IMR-90 (cell line): ENCODE measurements around the gene CCND1. TPM values are rescaled to one million over a fixed set of nuclear protein-coding genes. Genes with fewer than 3 reads are reported as not detected.

Experiments used
- ATAC-seq: fragments of 200-7000 bp; cut with Tn5 transposase; 2 replicates; pipeline ENCODE4 v1.9.1; 2020; ENCODE audit warnings: low read depth, mild to moderate bottlenecking, moderate library complexity
- BruUV-seq: library from RNA; stranded (reverse); fragments of 400-500 nt; replicated peaks from 2 replicates; lab custom pipeline; 2021; lab: Mats Ljungman, UMichigan
- CTCF ChIA-PET: fragments of 300-600 bp; formaldehyde crosslinking; extraction: SDS; loops from one replicate; lab custom pipeline; 2021; ENCODE audit warnings: antibody characterized with exemption; lab: Yijun Ruan, JAX
- POLR2A ChIA-PET: fragments of 300-600 bp; sonication (Branson Sonifier 250); formaldehyde crosslinking; loops from one replicate; lab custom pipeline; 2022; ENCODE audit warnings: antibody characterized with exemption; ENCODE audit not compliant: unreplicated experiment; lab: Charles Lee
- DNase-seq: peaks from one replicate; pipeline ENCODE4 v3.0.0; 2013
- H2AFZ ChIP-seq: replicated peaks from 2 replicates; pipeline ENCODE3; 2013; ENCODE audit warnings: low read length, mild to moderate bottlenecking; ENCODE audit not compliant: poor library complexity
- H2AK5ac ChIP-seq: 2 replicates; pipeline ENCODE4 v1.6.1; 2013; ENCODE audit warnings: low read depth, low read length, inconsistent platforms
- H2AK9ac ChIP-seq: replicated peaks from 2 replicates; pipeline ENCODE3; 2013; ENCODE audit warnings: mild to moderate bottlenecking, low read depth, low read length, moderate library complexity; ENCODE audit not compliant: poor library complexity
- H2BK120ac ChIP-seq: 2 replicates; pipeline ENCODE4 v1.6.1; 2013; ENCODE audit warnings: low read depth, low read length, inconsistent platforms
- H2BK15ac ChIP-seq: 3 replicates; pipeline ENCODE4 v1.6.1; 2013; ENCODE audit warnings: low read depth, low read length, inconsistent platforms
- H2BK20ac ChIP-seq: 2 replicates; pipeline ENCODE4 v1.6.1; 2013; ENCODE audit warnings: low read depth, mild to moderate bottlenecking, inconsistent platforms, low read length, moderate library complexity
- H2BK5ac ChIP-seq: 2 replicates; pipeline ENCODE4 v1.6.1; 2013; ENCODE audit warnings: mild to moderate bottlenecking, low read depth, low read length, inconsistent platforms; ENCODE audit not compliant: poor library complexity, severe bottlenecking
- H3K14ac ChIP-seq: replicated peaks from 2 replicates; pipeline ENCODE4 v1.6.1; 2013; ENCODE audit warnings: low read depth, low read length, inconsistent platforms
- H3K18ac ChIP-seq: 2 replicates; pipeline ENCODE4 v1.6.1; 2013; ENCODE audit warnings: low read depth, low read length, control low read depth
- H3K23ac ChIP-seq: 2 replicates; pipeline ENCODE4 v1.6.1; 2013; ENCODE audit warnings: low read depth, low read length, inconsistent platforms
- H3K27ac ChIP-seq: 2 replicates; pipeline ENCODE4 v1.5.1; 2013; ENCODE audit warnings: mild to moderate bottlenecking, control low read depth, low read length; ENCODE audit not compliant: insufficient read depth
- H3K27me3 ChIP-seq: 2 replicates; pipeline ENCODE4 v1.6.1; 2013; ENCODE audit warnings: low read length; ENCODE audit not compliant: control insufficient read depth, insufficient read depth
- H3K36me3 ChIP-seq: 2 replicates; pipeline ENCODE4 v1.6.1; 2013; ENCODE audit warnings: low read length, mixed read lengths; ENCODE audit not compliant: control insufficient read depth, insufficient read depth
- H3K4ac ChIP-seq: 2 replicates; pipeline ENCODE4 v1.6.1; 2013; ENCODE audit warnings: low read depth, low read length, inconsistent platforms
- H3K4me1 ChIP-seq: 2 replicates; pipeline ENCODE4 v1.6.1; 2013; ENCODE audit warnings: low read length, mixed read lengths; ENCODE audit not compliant: control insufficient read depth, insufficient read depth
- H3K4me2 ChIP-seq: 2 replicates; pipeline ENCODE4 v1.6.1; 2013; ENCODE audit warnings: low read depth, mild to moderate bottlenecking, control low read depth, low read length, moderate library complexity
- H3K4me3 ChIP-seq: 2 replicates; pipeline ENCODE4 v1.5.1; 2013; ENCODE audit warnings: low read depth, mild to moderate bottlenecking, control low read depth, low read length, moderate library complexity; ENCODE audit not compliant: insufficient read depth
- H3K56ac ChIP-seq: 2 replicates; pipeline ENCODE4 v1.6.1; 2013; ENCODE audit warnings: low read length, inconsistent platforms; ENCODE audit not compliant: insufficient read depth; ENCODE audit errors: extremely low read depth
- H3K79me1 ChIP-seq, 2 experiments: 2 replicates each; pipeline ENCODE4 v1.6.1; 2013; ENCODE audit warnings: low read length in 2 of 2, inconsistent platforms in 1 of 2, low read depth in 1 of 2
- H3K9ac ChIP-seq: 2 replicates; pipeline ENCODE4 v1.6.1; 2013; ENCODE audit warnings: low read depth, low read length, control low read depth
- H3K9me1 ChIP-seq: 2 replicates; pipeline ENCODE4 v1.6.1; 2013; ENCODE audit warnings: low read length, inconsistent platforms; ENCODE audit not compliant: insufficient read depth
- H3K9me3 ChIP-seq: 2 replicates; pipeline ENCODE4 v1.6.1; 2013; ENCODE audit warnings: low read length; ENCODE audit not compliant: control insufficient read depth, insufficient read depth
- H4K20me1 ChIP-seq: 2 replicates; pipeline ENCODE4 v1.6.1; 2013; ENCODE audit warnings: low read length, inconsistent platforms; ENCODE audit not compliant: insufficient read depth
- H4K5ac ChIP-seq: 2 replicates; pipeline ENCODE4 v1.6.1; 2013; ENCODE audit warnings: mild to moderate bottlenecking, low read depth, low read length, control low read depth
- H4K8ac ChIP-seq, 2 experiments: 2 replicates each; pipeline ENCODE4 v1.6.1; 2013; ENCODE audit warnings: low read depth in 2 of 2, low read length in 2 of 2, control low read depth in 1 of 2, inconsistent platforms in 1 of 2
- H4K91ac ChIP-seq: 2 replicates; pipeline ENCODE4 v1.6.1; 2013; ENCODE audit warnings: low read depth, low read length, inconsistent platforms; ENCODE audit not compliant: insufficient read depth
- BHLHE40 ChIP-seq: fragments of 150-350 bp; IDR thresholded peaks from 2 replicates; pipeline ENCODE4 v1.6.1; 2016; ENCODE audit warnings: mild to moderate bottlenecking, low read depth, low read length
- CEBPB ChIP-seq: IDR thresholded peaks from 2 replicates; pipeline ENCODE4 v1.6.1; 2012; ENCODE audit warnings: low read depth, low read length, improper control_type of control experiment
- MAFK ChIP-seq: IDR thresholded peaks from 2 replicates; pipeline ENCODE4 v1.6.1; 2012; ENCODE audit warnings: low read depth, low read length, improper control_type of control experiment
- MAZ ChIP-seq: IDR thresholded peaks from 2 replicates; pipeline ENCODE4 v1.6.1; 2012; ENCODE audit warnings: low read depth, mild to moderate bottlenecking, low read length, improper control_type of control experiment, moderate library complexity, borderline replicate concordance
- MXI1 ChIP-seq: IDR thresholded peaks from 2 replicates; pipeline ENCODE4 v1.6.1; 2012; ENCODE audit warnings: low read depth, mild to moderate bottlenecking, low read length, moderate library complexity, borderline replicate concordance
- POLR2A ChIP-seq: IDR thresholded peaks from 2 replicates; pipeline ENCODE4 v1.6.1; 2012; ENCODE audit warnings: mild to moderate bottlenecking, low read depth, low read length
- RAD21 ChIP-seq: IDR thresholded peaks from 2 replicates; pipeline ENCODE4 v1.6.1; 2012; ENCODE audit warnings: low read length, improper control_type of control experiment
- RCOR1 ChIP-seq: IDR thresholded peaks from 2 replicates; pipeline ENCODE4 v1.6.1; 2012; ENCODE audit warnings: mild to moderate bottlenecking, low read length, improper control_type of control experiment; ENCODE audit not compliant: insufficient replicate concordance
- RFX5 ChIP-seq: IDR thresholded peaks from 2 replicates; pipeline ENCODE4 v1.8.0; 2012; ENCODE audit warnings: low read depth, mild to moderate bottlenecking, low read length, moderate library complexity
- SMC3 ChIP-seq: fragments of 150-350 bp; IDR thresholded peaks from 2 replicates; pipeline ENCODE4 v1.6.1; 2016; ENCODE audit warnings: low read depth, mild to moderate bottlenecking, antibody characterized with exemption, low read length, moderate library complexity
- WGBS, 2 experiments: methylation state at CpG; one replicate each; pipeline versions ENCODE4 v1.1.5 to v1.1.7; 2013; ENCODE audit warnings: missing lambda C conversion rate in 2 of 2; ENCODE audit not compliant: insufficient read length in 1 of 2; ENCODE audit errors: extremely low coverage in 2 of 2; 5-methylcytosine and 5-hydroxymethylcytosine counted together
- dilution Hi-C: fragments of 300-500 bp; cut with HindIII; formaldehyde crosslinking; loops from one replicate; pipeline ENCODE4 v1.14.3; 2018; ENCODE audit warnings: low sequenced_read_pairs; ENCODE audit not compliant: unreplicated experiment
- in situ Hi-C: fragments of 300-500 bp; cut with MboI; formaldehyde crosslinking; loops from 3 replicates; pipeline ENCODE4 v1.14.3; 2019; ENCODE audit warnings: low sequenced_read_pairs, inconsistent platforms, mixed read lengths
- intact Hi-C: fragments of 100-400 bp; cut with micrococcal nuclease; formaldehyde crosslinking; loops from 2 replicates; pipeline ENCODE4 v1.10.0; 2022
- polyA plus RNA-seq, 3 experiments: library from polyadenylated mRNA; depleted of rRNA; stranded (reverse); fragments of >200 nt; gene quantifications; 2 replicates each; pipeline ENCODE4 v1.2.3, GENCODE V29; 2012; ENCODE audit warnings: low replicate concordance in 1 of 3
- total RNA-seq: library from RNA; depleted of rRNA; stranded (reverse); fragments of >200 nt; gene quantifications from 2 replicates; pipeline ENCODE4 v1.2.3, GENCODE V29; 2012
- TF ChIP-seq, protein P1 (sequence below): fragments of 150-350 bp; IDR thresholded peaks from 2 replicates; pipeline ENCODE4 v1.6.1; 2017; ENCODE audit warnings: mild to moderate bottlenecking, antibody characterized with exemption, low read length, low read depth
- TF ChIP-seq, protein P2 (sequence below): conservative IDR thresholded peaks from 2 replicates; pipeline ENCODE4 v1.5.1; 2012; ENCODE audit warnings: mild to moderate bottlenecking, low read depth, low read length, improper control_type of control experiment
- TF ChIP-seq, protein P3 (sequence below): fragments of 150-350 bp; IDR thresholded peaks from 2 replicates; pipeline ENCODE4 v1.6.1; 2016; ENCODE audit warnings: low read depth, mild to moderate bottlenecking, low read length, moderate library complexity, borderline replicate concordance

Gene CCND1
- total and polyA plus RNA-seq, 2 of the 4 experiments (the other 2 are of a cell fraction): 481 to 748 TPM

DNA sequence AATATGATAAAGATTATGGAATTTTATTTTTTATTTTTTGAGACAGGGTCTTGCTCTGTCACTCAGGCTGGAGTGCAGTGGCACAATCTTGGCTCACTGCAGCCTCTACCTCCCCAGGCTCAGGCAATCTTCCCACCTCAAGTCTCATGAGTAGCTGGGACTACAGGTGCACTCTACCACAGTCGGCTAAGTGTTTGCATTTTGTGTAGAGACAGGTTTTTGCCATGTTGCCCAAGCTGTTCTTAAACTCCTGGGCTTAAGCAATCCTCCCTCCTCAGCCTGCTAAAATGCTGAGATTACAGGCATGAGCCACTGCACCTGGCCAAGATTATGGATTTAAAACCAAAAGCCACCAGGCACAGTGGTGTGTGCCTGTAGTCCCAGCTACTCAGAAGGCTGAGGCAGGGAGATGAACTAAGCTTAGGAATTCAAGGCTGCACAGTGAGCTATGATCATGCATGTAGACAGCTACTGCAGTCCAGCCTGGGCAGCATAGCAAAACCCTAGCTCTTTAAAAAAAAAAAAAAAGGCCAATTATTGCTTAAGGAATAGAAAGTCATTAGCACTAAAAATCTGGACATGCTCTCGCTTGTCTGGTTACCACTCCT is 20.2 kb upstream of the CCND1 start:
- WGBS, 2 experiments: no CpG with 5 or more reads among the region's 2 CpGs
- TF ChIP-seq CEBPB (no peak), BHLHE40 (no peak), POLR2A (no peak), SMC3 (no peak), RAD21 (no peak), MAZ (no peak), MAFK (no peak), RCOR1 (no peak), MXI1 (no peak), RFX5 (no peak)
- TF ChIP-seq, protein P1, sequence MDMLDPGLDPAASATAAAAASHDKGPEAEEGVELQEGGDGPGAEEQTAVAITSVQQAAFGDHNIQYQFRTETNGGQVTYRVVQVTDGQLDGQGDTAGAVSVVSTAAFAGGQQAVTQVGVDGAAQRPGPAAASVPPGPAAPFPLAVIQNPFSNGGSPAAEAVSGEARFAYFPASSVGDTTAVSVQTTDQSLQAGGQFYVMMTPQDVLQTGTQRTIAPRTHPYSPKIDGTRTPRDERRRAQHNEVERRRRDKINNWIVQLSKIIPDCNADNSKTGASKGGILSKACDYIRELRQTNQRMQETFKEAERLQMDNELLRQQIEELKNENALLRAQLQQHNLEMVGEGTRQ: no peak
- TF ChIP-seq, protein P2, sequence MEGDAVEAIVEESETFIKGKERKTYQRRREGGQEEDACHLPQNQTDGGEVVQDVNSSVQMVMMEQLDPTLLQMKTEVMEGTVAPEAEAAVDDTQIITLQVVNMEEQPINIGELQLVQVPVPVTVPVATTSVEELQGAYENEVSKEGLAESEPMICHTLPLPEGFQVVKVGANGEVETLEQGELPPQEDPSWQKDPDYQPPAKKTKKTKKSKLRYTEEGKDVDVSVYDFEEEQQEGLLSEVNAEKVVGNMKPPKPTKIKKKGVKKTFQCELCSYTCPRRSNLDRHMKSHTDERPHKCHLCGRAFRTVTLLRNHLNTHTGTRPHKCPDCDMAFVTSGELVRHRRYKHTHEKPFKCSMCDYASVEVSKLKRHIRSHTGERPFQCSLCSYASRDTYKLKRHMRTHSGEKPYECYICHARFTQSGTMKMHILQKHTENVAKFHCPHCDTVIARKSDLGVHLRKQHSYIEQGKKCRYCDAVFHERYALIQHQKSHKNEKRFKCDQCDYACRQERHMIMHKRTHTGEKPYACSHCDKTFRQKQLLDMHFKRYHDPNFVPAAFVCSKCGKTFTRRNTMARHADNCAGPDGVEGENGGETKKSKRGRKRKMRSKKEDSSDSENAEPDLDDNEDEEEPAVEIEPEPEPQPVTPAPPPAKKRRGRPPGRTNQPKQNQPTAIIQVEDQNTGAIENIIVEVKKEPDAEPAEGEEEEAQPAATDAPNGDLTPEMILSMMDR: no peak
- TF ChIP-seq, protein P3, sequence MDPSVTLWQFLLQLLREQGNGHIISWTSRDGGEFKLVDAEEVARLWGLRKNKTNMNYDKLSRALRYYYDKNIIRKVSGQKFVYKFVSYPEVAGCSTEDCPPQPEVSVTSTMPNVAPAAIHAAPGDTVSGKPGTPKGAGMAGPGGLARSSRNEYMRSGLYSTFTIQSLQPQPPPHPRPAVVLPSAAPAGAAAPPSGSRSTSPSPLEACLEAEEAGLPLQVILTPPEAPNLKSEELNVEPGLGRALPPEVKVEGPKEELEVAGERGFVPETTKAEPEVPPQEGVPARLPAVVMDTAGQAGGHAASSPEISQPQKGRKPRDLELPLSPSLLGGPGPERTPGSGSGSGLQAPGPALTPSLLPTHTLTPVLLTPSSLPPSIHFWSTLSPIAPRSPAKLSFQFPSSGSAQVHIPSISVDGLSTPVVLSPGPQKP: no peak
- Histone ChIP-seq H3K9me1 (0 out of 2 replicates have a peak, but pooled peaks cover 3% of the 10 kb centered on the region), H4K8ac (no peak overlapping the region), H3K9ac (no peak overlapping the region), H4K5ac (no peak overlapping the region), H4K20me1 (no peaks in the 10 kb centered on the region), H3K18ac (no peak overlapping the region), H2BK5ac (no peak overlapping the region), H3K4me3 (no peak overlapping the region), H4K91ac (no peak overlapping the region), H2BK15ac (no peak overlapping the region), H3K14ac (no peak overlapping the region), H2AK5ac (no peak overlapping the region), H2BK120ac (no peak overlapping the region), H3K56ac (no peak overlapping the region), H3K27me3 (no peaks in the 10 kb centered on the region; the same call in 1 of the 2 replicates), H3K4me2 (no peak overlapping the region), H3K23ac (no peak overlapping the region), H2AFZ (no peak overlapping the region), H3K4ac (no peak overlapping the region), H2AK9ac (no peak overlapping the region), H2BK20ac (no peak overlapping the region), H3K36me3 (no peaks in the 10 kb centered on the region), H3K9me3 (no peaks in the 10 kb centered on the region), H3K27ac (no peak overlapping the region), H3K79me1 (no peaks in the 10 kb centered on the region), H3K4me1 (peaks cover 2% of the 10 kb centered on the region; the same call in 1 of the 2 replicates)
- CTCF ChIA-PET: no interaction called here
- ATAC-seq: no peak; the same call in 1 of the 2 replicates
- no TSS peak for BruUV-seq
- intact Hi-C loops (no loop called here), in situ Hi-C loops (no loop called here), dilution Hi-C loops (no loop called here)
- no peak for DNase-seq
- POLR2A ChIA-PET: interaction anchor here (0.6 kb wide), 1 partner anchor 340 kb away, joined by 5 read pairs; no protein-coding TSS in a partner anchor
